Panc1 (cell line): ENCODE data around the gene SYNGR4.

Experiments used
- CTCF ChIP-seq: fragments of 450-650 bp; IDR thresholded peaks from 2 replicates; pipeline ENCODE4 v1.5.1; 2017; ENCODE audit warnings: mild to moderate bottlenecking
- POLR2AphosphoS5 ChIP-seq: IDR thresholded peaks from 2 replicates; pipeline ENCODE4 v1.6.1; 2012; ENCODE audit warnings: mild to moderate bottlenecking, low read depth, low read length, moderate library complexity
- SIN3A ChIP-seq: IDR thresholded peaks from 2 replicates; pipeline ENCODE4 v1.6.1; 2012; ENCODE audit warnings: low read depth, mild to moderate bottlenecking, low read length, moderate library complexity, borderline replicate concordance; ENCODE audit not compliant: insufficient read depth
- TF ChIP-seq, protein P1 (sequence below), 2 experiments: IDR thresholded peaks; 2 replicates each; pipeline ENCODE4 v1.6.1; 2011 to 2012; ENCODE audit warnings: low read depth in 2 of 2, control low read depth in 1 of 2, low read length in 1 of 2, mild to moderate bottlenecking in 1 of 2, moderate library complexity in 1 of 2; ENCODE audit not compliant: insufficient read depth in 1 of 2

- TF ChIP-seq CTCF (no peak), POLR2AphosphoS5 (no peak), SIN3A (no peak)
- TF ChIP-seq, protein P1, sequence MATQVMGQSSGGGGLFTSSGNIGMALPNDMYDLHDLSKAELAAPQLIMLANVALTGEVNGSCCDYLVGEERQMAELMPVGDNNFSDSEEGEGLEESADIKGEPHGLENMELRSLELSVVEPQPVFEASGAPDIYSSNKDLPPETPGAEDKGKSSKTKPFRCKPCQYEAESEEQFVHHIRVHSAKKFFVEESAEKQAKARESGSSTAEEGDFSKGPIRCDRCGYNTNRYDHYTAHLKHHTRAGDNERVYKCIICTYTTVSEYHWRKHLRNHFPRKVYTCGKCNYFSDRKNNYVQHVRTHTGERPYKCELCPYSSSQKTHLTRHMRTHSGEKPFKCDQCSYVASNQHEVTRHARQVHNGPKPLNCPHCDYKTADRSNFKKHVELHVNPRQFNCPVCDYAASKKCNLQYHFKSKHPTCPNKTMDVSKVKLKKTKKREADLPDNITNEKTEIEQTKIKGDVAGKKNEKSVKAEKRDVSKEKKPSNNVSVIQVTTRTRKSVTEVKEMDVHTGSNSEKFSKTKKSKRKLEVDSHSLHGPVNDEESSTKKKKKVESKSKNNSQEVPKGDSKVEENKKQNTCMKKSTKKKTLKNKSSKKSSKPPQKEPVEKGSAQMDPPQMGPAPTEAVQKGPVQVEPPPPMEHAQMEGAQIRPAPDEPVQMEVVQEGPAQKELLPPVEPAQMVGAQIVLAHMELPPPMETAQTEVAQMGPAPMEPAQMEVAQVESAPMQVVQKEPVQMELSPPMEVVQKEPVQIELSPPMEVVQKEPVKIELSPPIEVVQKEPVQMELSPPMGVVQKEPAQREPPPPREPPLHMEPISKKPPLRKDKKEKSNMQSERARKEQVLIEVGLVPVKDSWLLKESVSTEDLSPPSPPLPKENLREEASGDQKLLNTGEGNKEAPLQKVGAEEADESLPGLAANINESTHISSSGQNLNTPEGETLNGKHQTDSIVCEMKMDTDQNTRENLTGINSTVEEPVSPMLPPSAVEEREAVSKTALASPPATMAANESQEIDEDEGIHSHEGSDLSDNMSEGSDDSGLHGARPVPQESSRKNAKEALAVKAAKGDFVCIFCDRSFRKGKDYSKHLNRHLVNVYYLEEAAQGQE (IDR thresholded peaks at IDR 0.05; ENCODE audit: insufficient read depth in 1 of 2, low read depth in 2 of 2, low read length in 1 of 2): no peak
Observed at GRCh38 chr19:48424694-48425219, 60.6 kb downstream of the SYNGR4 start.
